GM12872 (cell line): ENCODE data around the gene ABCC12.

Experiments used
- TF ChIP-seq, protein P1 (sequence below): IDR thresholded peaks from 3 replicates; pipeline ENCODE4 v1.5.1; 2011; ENCODE audit warnings: low read depth, mild to moderate bottlenecking, low read length, moderate library complexity; ENCODE audit not compliant: insufficient read depth

The ABCC12 gene

DNA sequence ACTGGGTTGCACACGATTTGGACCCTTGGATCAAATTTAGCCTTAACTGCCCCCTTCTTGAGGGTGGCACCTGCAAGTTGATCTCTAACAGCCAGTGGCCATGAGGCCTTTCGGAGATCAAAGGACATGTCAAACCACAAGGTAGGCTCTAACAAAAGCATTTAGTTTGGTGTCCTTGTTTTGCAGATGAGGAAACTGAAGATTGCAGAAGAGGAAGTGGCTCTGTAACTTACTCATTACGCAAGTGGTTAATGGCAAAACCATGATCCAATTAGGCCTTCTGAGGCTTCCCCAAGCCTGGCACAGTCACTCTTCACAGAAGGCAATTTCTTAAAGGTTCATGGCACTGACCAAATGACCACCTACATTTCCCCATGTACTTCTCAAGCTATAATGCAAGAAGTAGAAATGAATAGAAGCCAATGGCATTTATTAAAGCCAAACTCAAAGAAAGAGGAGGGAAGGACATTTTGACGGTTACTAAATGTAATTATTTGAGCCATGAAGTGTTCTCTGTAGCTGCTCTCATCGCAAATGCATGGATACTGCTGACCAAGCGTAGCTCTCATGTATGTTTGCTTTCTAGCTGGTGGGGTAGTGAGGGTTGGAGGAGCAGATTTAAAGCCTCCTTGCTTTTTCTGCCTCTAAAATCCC lies 32.8 kb upstream of the ABCC12 start:
- TF ChIP-seq, protein P1, sequence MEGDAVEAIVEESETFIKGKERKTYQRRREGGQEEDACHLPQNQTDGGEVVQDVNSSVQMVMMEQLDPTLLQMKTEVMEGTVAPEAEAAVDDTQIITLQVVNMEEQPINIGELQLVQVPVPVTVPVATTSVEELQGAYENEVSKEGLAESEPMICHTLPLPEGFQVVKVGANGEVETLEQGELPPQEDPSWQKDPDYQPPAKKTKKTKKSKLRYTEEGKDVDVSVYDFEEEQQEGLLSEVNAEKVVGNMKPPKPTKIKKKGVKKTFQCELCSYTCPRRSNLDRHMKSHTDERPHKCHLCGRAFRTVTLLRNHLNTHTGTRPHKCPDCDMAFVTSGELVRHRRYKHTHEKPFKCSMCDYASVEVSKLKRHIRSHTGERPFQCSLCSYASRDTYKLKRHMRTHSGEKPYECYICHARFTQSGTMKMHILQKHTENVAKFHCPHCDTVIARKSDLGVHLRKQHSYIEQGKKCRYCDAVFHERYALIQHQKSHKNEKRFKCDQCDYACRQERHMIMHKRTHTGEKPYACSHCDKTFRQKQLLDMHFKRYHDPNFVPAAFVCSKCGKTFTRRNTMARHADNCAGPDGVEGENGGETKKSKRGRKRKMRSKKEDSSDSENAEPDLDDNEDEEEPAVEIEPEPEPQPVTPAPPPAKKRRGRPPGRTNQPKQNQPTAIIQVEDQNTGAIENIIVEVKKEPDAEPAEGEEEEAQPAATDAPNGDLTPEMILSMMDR, result no peak

- TF ChIP-seq, protein P1, result no peak
These were observed 32.0 kb upstream of the ABCC12 start for GRCh38 chr16:48187779-48188178.

GRCh38 chr16:48184681-48185080 lies 28.9 kb upstream of the ABCC12 start:
- TF ChIP-seq, protein P1, result no peak

GRCh38 chr16:48182979-48183537 lies 27.3 kb upstream of the ABCC12 start:
- TF ChIP-seq, protein P1, result no peak

- TF ChIP-seq, protein P1, result no peak
These were observed 25.2 kb upstream of the ABCC12 start for GRCh38 chr16:48180868-48181480.

DNA sequence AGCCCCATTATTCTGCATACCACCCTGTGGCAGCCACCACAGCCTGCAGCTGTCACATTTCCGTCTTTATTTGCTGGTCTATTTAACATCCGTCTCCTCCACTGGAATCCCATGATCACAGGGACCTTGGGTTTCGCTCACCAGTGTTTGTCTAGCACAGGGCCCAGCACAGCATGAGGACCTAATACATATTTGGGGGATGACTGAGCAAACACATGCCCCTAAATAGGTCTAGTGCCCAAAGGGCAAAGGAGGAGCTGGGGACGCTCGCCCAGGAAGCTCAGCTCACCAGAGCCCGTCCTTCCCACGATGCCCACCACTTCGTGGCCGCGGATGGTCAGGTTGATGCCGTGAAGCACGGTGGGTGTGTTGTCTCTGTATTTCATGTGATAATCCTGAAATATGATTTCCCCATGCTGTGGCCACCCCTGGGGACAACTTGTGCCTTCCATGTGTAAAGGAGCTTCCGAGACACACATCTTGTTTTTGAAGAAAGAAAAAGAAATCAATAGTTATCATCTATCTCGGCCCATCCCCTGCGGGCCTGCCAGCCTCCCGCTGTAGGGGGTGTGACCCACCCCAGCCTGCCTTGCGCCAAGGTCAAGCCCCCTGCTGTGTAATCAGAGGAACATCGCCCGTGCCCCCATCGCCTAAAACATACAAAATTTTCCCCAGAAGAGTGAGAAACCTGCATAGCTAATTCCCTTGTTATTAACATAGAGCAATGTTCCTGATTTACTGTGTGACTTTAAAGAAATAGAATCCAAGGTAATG lies 21.0 kb upstream of the ABCC12 start:
- TF ChIP-seq, protein P1, result no peak

DNA sequence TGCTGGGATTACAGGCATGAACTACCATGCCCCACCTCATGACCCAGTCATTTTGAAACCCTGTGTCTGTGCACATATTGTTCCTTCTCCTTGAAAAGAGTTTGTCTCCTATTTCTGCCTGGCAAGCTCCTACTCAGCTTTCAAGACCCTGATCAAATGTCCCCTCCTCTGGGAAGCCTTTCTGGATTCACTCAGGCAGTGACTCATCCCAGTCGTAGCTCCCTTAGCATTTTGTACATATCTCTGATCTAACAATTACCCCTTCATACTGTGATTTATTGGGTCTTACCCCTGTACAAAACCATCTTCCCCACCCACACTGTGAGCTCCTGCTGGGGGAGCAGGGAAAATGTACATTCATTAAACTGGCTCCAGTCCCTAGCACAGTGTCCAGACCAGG lies 18.1 kb upstream of the ABCC12 start:
- TF ChIP-seq, protein P1, result no peak
